Glutamatergic neuron (in vitro differentiated cells): ENCODE results near the gene TEKT5. TPM values are rescaled to one million over a fixed set of nuclear protein-coding genes. Genes with fewer than 3 reads are reported as not detected.

ENCODE experiments used
- DNase-seq: peaks from one replicate; pipeline ENCODE4 v3.0.0; 2022
- H3K27ac Mint-ChIP-seq: one replicate; pipeline ENCODE4 v1.8.0; 2020; ENCODE audit warnings: mild to moderate bottlenecking, mixed read lengths, inconsistent platforms; ENCODE audit not compliant: unreplicated experiment
- H3K27me3 Mint-ChIP-seq: one replicate; pipeline ENCODE4 v1.8.0; 2020; ENCODE audit warnings: mild to moderate bottlenecking, moderate library complexity, mixed read lengths, inconsistent platforms; ENCODE audit not compliant: unreplicated experiment
- H3K36me3 Mint-ChIP-seq: one replicate; pipeline ENCODE4 v1.8.0; 2020; ENCODE audit warnings: mild to moderate bottlenecking, mixed read lengths, inconsistent platforms; ENCODE audit not compliant: unreplicated experiment
- H3K4me1 Mint-ChIP-seq: one replicate; pipeline ENCODE4 v1.8.0; 2020; ENCODE audit warnings: mild to moderate bottlenecking, low read depth, mixed read lengths, inconsistent platforms; ENCODE audit not compliant: unreplicated experiment
- H3K4me3 Mint-ChIP-seq: one replicate; pipeline ENCODE4 v1.8.0; 2020; ENCODE audit warnings: mild to moderate bottlenecking, mixed read lengths, inconsistent platforms; ENCODE audit not compliant: unreplicated experiment
- H3K9me3 Mint-ChIP-seq: one replicate; pipeline ENCODE4 v1.8.0; 2020; ENCODE audit warnings: mild to moderate bottlenecking, moderate library complexity, mixed read lengths, inconsistent platforms; ENCODE audit not compliant: unreplicated experiment
- total RNA-seq: library from RNA; stranded (reverse); fragmentation: NEBNext Ultra II Directional; extraction: Animal tissue kit (Norgen Biotek cat#: 25700); gene quantifications from one replicate; pipeline ENCODE4 v1.2.1, GENCODE V29; 2021; ENCODE audit not compliant: unreplicated experiment
- TF ChIP-seq, protein P1 (sequence below): fragments of 200-600 bp; sonication (generic); IDR thresholded peaks from one replicate; pipeline ENCODE4 v1.5.0; 2021; ENCODE audit not compliant: partially characterized antibody, unreplicated experiment

The TEKT5 gene
- total RNA-seq, 1 donor from 2014 or later: not detected

DNA sequence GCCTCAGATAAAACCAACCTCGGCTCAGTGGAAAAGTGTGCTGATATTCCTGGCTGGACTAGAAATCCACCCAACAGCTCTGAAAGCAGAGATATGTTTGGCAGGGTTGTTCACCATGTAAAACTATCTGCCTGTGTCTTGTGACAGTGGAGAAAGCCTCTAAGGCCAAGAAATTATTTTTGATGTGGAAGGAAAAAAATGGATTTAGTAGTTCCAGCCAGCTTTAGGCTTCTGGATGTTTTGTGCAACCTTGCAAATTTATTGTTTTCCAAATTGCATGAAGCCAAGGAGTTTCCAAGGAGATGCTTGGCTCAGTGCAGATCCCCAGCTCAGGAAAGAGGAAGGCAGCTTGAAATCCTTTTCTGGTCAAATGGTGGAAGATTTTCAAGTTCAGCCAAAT is 31.6 kb downstream of the TEKT5 start:
- DNase-seq: no peak
- no peaks in the 10 kb centered on the region for H3K4me1 Mint-ChIP-seq
- peaks cover 3% of the 10 kb centered on the region for H3K9me3 Mint-ChIP-seq
- H3K36me3 Mint-ChIP-seq: no peaks in the 10 kb centered on the region
- H3K27ac Mint-ChIP-seq: no peak overlapping the region
- no peak overlapping the region for H3K4me3 Mint-ChIP-seq
- peaks cover 4% of the 10 kb centered on the region for H3K27me3 Mint-ChIP-seq
- TF ChIP-seq, protein P1, sequence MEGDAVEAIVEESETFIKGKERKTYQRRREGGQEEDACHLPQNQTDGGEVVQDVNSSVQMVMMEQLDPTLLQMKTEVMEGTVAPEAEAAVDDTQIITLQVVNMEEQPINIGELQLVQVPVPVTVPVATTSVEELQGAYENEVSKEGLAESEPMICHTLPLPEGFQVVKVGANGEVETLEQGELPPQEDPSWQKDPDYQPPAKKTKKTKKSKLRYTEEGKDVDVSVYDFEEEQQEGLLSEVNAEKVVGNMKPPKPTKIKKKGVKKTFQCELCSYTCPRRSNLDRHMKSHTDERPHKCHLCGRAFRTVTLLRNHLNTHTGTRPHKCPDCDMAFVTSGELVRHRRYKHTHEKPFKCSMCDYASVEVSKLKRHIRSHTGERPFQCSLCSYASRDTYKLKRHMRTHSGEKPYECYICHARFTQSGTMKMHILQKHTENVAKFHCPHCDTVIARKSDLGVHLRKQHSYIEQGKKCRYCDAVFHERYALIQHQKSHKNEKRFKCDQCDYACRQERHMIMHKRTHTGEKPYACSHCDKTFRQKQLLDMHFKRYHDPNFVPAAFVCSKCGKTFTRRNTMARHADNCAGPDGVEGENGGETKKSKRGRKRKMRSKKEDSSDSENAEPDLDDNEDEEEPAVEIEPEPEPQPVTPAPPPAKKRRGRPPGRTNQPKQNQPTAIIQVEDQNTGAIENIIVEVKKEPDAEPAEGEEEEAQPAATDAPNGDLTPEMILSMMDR: no peak

DNA sequence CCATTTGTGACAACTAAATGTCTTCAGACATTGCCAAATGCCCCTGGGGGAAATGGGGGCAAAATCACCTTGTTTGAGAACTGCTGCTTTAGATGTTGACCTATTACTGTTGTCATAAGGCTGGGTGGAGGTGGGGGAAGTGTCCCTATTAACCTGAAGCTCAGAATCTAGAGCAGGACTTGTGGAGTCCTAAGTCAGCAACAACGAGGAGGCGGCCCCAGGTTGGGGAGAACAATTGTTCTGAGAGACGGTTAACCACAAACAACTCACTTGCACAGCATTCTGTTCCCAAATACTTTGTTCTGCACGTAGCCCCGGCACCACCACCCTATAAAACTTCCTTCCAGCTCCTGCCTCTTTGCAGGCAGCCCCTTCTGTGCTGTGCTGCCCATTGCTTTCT is 32.5 kb downstream of the TEKT5 start:
- Mint-ChIP-seq H3K36me3 (no peaks in the 10 kb centered on the region), H3K4me3 (no peak overlapping the region), H3K27me3 (peaks cover 4% of the 10 kb centered on the region), H3K9me3 (peaks cover 3% of the 10 kb centered on the region), H3K27ac (no peak overlapping the region), H3K4me1 (no peaks in the 10 kb centered on the region)
- TF ChIP-seq, protein P1: no peak
- DNase-seq: no peak

DNA sequence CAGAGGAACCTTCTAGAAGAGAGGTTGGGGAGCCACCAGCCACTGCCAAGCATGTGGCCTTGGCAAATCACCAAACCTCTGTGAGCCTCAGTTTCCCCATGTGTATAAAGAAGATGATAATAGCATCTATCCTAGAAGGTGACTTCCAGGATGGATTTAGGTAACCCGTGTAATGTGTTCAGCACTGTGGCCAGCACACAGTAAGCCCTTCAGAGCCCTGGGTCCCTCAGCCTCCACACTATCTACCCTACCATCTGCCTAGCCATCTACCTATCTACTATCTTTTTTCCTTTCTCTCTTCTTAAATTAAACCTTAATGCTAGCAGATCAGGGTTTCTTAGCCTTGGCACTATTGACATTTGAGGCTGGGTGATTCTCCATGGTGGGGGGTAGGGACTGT is 33.0 kb downstream of the TEKT5 start:
- Mint-ChIP-seq H3K9me3 (peaks cover 3% of the 10 kb centered on the region), H3K4me1 (no peaks in the 10 kb centered on the region), H3K36me3 (no peaks in the 10 kb centered on the region), H3K27ac (no peak overlapping the region), H3K4me3 (no peak overlapping the region), H3K27me3 (peaks cover 4% of the 10 kb centered on the region)
- TF ChIP-seq, protein P1: no peak
- no peak for DNase-seq

DNA sequence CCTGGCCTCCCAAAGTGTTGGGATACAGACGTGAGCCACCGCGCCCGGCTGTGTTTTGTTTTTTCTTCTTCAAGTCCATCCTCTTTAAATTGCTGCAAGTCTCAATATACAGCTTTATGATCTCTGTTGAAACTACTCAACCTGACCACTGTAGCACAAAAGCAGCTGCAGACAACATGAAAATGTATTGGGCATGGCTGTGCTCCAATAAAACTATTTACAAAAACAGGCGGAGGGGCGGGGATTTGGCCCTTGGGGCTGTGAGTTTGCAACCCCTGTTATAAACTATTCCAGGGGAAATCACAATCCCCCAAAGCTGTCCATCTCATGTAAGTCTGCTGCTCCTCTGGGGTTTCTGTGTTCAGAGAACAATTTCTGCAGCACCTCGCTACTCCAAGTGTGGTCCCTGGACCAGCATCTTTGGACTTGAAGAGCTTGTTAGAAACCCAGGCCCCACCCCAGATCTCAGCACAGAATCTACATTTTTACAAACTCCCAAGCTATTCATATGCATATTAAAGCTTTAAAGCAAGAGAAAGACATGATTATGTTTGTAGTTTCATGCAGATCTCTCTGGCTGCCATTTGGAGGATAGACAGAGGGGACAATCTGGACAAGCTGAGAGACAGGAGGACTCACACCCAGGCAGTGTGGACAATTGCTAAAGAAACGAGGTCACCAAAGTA is 33.6 kb downstream of the TEKT5 start:
- no peak overlapping the region for H3K27ac Mint-ChIP-seq
- H3K9me3 Mint-ChIP-seq: peaks cover 3% of the 10 kb centered on the region
- no peaks in the 10 kb centered on the region for H3K36me3 Mint-ChIP-seq
- DNase-seq: no peak
- TF ChIP-seq, protein P1: no peak
- H3K4me1 Mint-ChIP-seq: no peaks in the 10 kb centered on the region
- H3K27me3 Mint-ChIP-seq: peaks cover 2% of the 10 kb centered on the region
- H3K4me3 Mint-ChIP-seq: no peak overlapping the region

DNA sequence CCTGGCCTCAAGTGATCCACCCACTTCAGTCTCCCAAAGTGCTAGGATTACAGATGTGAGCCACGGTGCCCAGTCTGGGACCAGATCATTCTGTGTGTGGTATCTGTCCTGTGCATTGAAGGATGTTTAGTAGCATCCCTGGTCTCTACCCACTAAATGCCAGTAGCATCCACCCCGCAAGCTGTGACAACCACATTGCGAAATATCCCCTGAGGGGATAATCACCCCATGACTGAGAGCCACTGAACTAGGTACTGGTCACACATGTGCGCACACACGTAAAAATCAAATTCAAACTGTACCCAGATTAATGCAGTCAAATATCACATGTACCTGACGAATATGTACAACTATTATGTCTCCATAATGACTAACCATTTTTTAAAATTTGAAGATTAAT is 35.8 kb downstream of the TEKT5 start:
- peaks cover 2% of the 10 kb centered on the region for H3K27me3 Mint-ChIP-seq

More for the DNA sequence above, 35.8 kb downstream of the TEKT5 start:
- H3K4me1 Mint-ChIP-seq: no peaks in the 10 kb centered on the region
- no peak for DNase-seq
- no peak overlapping the region for H3K27ac Mint-ChIP-seq
- H3K36me3 Mint-ChIP-seq: no peaks in the 10 kb centered on the region
- no peak overlapping the region for H3K4me3 Mint-ChIP-seq
- peaks cover under 1% of the 10 kb centered on the region for H3K9me3 Mint-ChIP-seq
- TF ChIP-seq, protein P1: no peak
